ENCODE data around the gene GRM8.

DNA sequence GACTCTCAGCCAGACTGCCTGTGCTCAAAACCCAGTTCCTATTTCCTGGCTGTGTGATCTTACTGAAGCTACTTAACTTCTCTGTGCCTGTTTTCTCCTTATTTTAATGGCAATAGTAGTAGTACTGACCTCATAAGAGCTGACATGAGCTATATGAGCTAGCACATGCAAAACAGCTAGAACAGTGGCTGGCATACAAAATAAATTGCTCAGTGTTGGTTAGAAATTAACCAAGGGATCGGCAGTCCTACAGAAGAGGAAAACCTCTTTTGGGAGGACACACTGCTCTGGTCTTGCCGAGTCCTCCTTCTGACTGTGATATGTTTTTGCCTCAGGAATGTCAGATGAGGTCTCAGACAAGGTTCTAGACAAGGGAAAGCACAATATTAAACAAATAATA lies 322.6 kb downstream of the GRM8 start:
- TF ChIP-seq ELF4 (IDR thresholded peaks at IDR 0.05) (no peak), ARNT (IDR thresholded peaks at IDR 0.05) (no peak), ZNF384 (IDR thresholded peaks at IDR 0.05) (no peak), HDGF (IDR thresholded peaks at IDR 0.05; ENCODE audit: borderline replicate concordance) (no peak), BHLHE40 (IDR thresholded peaks at IDR 0.05; ENCODE audit: borderline replicate concordance) (no peak), SP1 (IDR thresholded peaks at IDR 0.05) (no peak), FOXK2 (IDR thresholded peaks at IDR 0.05) (no peak), SUZ12 (IDR thresholded peaks at IDR 0.05) (no peak), TARDBP (IDR thresholded peaks at IDR 0.05) (no peak), L3MBTL2 (conservative IDR thresholded peaks at IDR 0.05) (no peak), NFRKB (IDR thresholded peaks at IDR 0.05) (no peak), FOXM1 (IDR thresholded peaks at IDR 0.05; ENCODE audit: borderline replicate concordance) (no peak)
- TF ChIP-seq, protein P1, sequence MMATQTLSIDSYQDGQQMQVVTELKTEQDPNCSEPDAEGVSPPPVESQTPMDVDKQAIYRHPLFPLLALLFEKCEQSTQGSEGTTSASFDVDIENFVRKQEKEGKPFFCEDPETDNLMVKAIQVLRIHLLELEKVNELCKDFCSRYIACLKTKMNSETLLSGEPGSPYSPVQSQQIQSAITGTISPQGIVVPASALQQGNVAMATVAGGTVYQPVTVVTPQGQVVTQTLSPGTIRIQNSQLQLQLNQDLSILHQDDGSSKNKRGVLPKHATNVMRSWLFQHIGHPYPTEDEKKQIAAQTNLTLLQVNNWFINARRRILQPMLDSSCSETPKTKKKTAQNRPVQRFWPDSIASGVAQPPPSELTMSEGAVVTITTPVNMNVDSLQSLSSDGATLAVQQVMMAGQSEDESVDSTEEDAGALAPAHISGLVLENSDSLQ (IDR thresholded peaks at IDR 0.05) = no peak

Data from HEK293T (cell line).